ENCODE results near the gene KIF6.

Gene KIF6

DNA sequence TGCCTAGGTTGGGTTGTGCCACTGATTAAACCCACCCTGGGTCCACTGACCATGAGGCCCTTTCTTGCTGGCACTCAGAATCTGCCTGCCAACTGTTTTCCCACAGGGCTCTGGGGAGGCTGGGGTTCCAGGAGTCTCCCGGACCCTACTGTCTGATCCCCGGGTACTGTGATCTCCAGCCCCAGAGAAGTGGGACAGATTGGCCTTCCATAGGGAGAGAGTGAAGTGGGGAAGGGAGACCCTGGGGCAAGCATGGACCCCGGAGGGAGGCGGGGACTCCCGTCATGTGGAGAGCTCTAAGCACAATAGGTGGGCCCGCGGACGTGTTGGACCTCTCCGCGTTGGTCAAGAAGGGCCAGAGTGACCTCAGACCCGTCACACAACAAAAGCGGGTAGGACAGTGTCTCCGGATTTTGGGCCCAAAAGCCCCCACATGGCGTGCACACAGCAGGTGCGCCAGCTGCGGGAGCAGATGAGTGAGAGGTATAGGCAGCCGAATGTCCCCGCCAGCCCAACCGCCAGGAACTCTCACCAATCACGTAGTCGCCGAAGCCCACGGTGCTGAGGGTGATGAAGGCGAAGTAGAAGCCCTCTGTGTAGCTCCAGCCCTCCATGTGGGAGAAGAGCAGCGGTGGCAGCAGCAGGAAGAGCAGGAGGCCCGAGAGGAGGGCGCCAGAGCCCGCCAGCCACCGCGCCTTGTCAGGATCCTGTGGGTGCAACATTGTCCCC lies 421.6 kb downstream of the KIF6 start:
- no peaks in the 10 kb centered on the region for H3K36me3 ChIP-seq (ENCODE audit: insufficient read depth, low read length)
- H2AFZ ChIP-seq (ENCODE audit: low read length, unreplicated experiment) = no peak overlapping the region
- 0 out of 2 replicates have a peak, but pooled peaks cover 4% of the 10 kb centered on the region for H3K27me3 ChIP-seq (ENCODE audit: insufficient read depth, low read length)
- H3K79me2 ChIP-seq (ENCODE audit: control insufficient read depth, insufficient read depth, low read length, unreplicated experiment) = no peaks in the 10 kb centered on the region
- no peak overlapping the region for H3K27ac ChIP-seq (ENCODE audit: low read depth, low read length)
- H3K4me1 ChIP-seq (ENCODE audit: control insufficient read depth, insufficient read depth, low read length, unreplicated experiment) = no peaks in the 10 kb centered on the region
- H3K4me3 ChIP-seq (ENCODE audit: low read depth, low read length) = no peak overlapping the region

DNA sequence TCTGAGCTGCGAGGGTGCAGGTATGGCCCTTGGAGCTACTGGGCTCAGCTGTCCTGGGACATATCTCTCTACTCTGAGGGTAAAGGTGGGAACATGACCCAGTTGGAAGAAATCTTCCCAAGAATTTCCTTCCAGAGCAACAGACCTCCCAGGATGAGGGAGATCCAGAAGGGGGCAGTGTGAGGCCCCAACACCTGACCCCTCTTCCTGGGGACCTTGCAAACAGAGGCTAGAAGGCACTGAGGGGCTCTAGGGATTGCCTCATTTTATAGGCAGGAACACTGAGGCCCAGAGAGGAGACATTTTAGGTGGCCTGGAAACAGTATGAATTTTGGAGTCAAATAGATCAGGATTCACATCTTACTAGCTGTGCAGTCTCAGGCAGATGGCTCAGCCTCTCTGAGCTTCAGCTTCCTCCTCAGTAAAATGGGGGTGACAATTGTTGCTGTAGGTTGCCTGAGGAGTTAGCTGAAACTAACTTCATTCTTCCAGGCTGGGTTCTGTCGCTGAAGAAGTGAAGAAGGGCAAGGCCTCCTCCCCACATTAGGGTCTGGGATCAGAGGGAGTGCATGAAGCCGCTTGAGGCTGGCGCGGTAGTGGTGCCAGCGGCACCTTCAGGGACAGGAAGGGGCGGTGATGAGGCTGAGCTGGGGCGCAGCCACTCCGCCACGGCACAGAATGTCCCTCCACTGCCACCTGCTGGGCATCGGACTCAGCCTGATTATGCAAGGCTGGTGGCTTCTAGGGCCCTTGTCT lies 422.4 kb downstream of the KIF6 start:
- Histone ChIP-seq H3K27me3 (ENCODE audit: insufficient read depth, low read length) (peaks cover 6% of the 10 kb centered on the region; the same call in 1 of the 2 replicates), H2AFZ (ENCODE audit: low read length, unreplicated experiment) (no peak overlapping the region), H3K4me3 (ENCODE audit: low read depth, low read length) (no peak overlapping the region), H3K27ac (ENCODE audit: low read depth, low read length) (no peak overlapping the region), H3K36me3 (ENCODE audit: insufficient read depth, low read length) (no peaks in the 10 kb centered on the region), H3K79me2 (ENCODE audit: control insufficient read depth, insufficient read depth, low read length, unreplicated experiment) (no peaks in the 10 kb centered on the region), H3K4me1 (ENCODE audit: control insufficient read depth, insufficient read depth, low read length, unreplicated experiment) (no peaks in the 10 kb centered on the region)

- no peaks in the 10 kb centered on the region for H3K36me3 ChIP-seq (ENCODE audit: insufficient read depth, low read length)
- no peaks in the 10 kb centered on the region for H3K4me1 ChIP-seq (ENCODE audit: control insufficient read depth, insufficient read depth, low read length, unreplicated experiment)
- no peaks in the 10 kb centered on the region for H3K79me2 ChIP-seq (ENCODE audit: control insufficient read depth, insufficient read depth, low read length, unreplicated experiment)
- H3K4me3 ChIP-seq (ENCODE audit: low read depth, low read length) = no peak overlapping the region
- peaks cover 13% of the 10 kb centered on the region; the same call in 1 of the 2 replicates for H3K27me3 ChIP-seq (ENCODE audit: insufficient read depth, low read length)
- no peak overlapping the region for H2AFZ ChIP-seq (ENCODE audit: low read length, unreplicated experiment)
- H3K27ac ChIP-seq (ENCODE audit: low read depth, low read length) = no peak overlapping the region
Observed at GRCh38 chr6:39302011-39302410, 423.2 kb downstream of the KIF6 start.

DNA sequence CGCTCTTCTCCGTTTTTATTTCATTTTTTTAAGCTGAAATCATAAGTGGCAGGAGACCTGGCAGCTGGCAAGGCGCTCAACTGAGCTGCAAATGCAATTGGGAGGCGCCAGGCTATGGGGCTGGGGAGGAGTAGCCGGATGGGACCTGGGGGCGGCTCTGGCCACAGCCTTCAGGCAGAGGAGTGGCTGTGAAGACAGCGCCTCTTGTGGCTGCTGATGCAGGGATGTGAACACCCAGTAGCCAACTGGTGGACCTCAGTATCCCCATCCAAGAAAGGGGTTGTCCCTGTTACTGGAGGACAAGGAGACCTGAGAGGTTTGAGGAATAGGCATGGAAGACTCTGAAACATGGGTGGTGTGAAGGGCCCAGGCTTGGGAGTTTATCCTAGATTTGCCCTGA lies 423.6 kb downstream of the KIF6 start:
- H3K79me2 ChIP-seq (ENCODE audit: control insufficient read depth, insufficient read depth, low read length, unreplicated experiment) = no peaks in the 10 kb centered on the region
- no peaks in the 10 kb centered on the region for H3K36me3 ChIP-seq (ENCODE audit: insufficient read depth, low read length)
- no peak overlapping the region for H2AFZ ChIP-seq (ENCODE audit: low read length, unreplicated experiment)
- H3K27ac ChIP-seq (ENCODE audit: low read depth, low read length) = no peak overlapping the region
- H3K27me3 ChIP-seq (ENCODE audit: insufficient read depth, low read length) = peaks cover 17% of the 10 kb centered on the region; the same call in 1 of the 2 replicates
- no peaks in the 10 kb centered on the region for H3K4me1 ChIP-seq (ENCODE audit: control insufficient read depth, insufficient read depth, low read length, unreplicated experiment)
- H3K4me3 ChIP-seq (ENCODE audit: low read depth, low read length) = no peak overlapping the region

- Histone ChIP-seq H3K36me3 (ENCODE audit: insufficient read depth, low read length) (no peaks in the 10 kb centered on the region), H2AFZ (ENCODE audit: low read length, unreplicated experiment) (no peak overlapping the region), H3K4me3 (ENCODE audit: low read depth, low read length) (no peak overlapping the region), H3K79me2 (ENCODE audit: control insufficient read depth, insufficient read depth, low read length, unreplicated experiment) (no peaks in the 10 kb centered on the region), H3K27ac (ENCODE audit: low read depth, low read length) (no peak overlapping the region), H3K27me3 (ENCODE audit: insufficient read depth, low read length) (peaks cover 17% of the 10 kb centered on the region; the same call in 1 of the 2 replicates), H3K4me1 (ENCODE audit: control insufficient read depth, insufficient read depth, low read length, unreplicated experiment) (no peaks in the 10 kb centered on the region)
Observed at GRCh38 chr6:39300739-39301138, 424.5 kb downstream of the KIF6 start.

DNA sequence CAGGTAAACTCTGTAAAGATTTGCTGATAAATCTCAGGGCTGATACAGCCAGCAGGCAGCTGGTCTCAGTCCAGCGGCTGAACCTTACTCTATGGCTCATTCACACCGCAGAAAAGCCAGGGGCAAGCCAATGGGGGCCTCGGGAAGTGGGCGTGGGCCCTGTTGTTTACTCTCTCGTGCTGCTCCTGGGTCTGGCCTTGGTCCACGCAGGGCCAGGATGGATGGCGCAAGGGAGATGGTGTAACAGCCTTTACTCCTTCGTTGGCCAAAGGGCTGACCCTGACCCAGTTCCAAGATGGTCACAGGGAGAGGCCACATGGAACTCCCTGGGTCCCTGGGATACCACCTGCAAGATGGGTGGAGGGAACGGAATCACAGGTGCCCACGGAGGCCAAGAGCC lies 427.1 kb downstream of the KIF6 start:
- Histone ChIP-seq H3K4me1 (ENCODE audit: control insufficient read depth, insufficient read depth, low read length, unreplicated experiment) (no peaks in the 10 kb centered on the region), H3K4me3 (ENCODE audit: low read depth, low read length) (no peak overlapping the region), H3K79me2 (ENCODE audit: control insufficient read depth, insufficient read depth, low read length, unreplicated experiment) (no peaks in the 10 kb centered on the region), H2AFZ (ENCODE audit: low read length, unreplicated experiment) (no peak overlapping the region), H3K27me3 (ENCODE audit: insufficient read depth, low read length) (peaks cover 12% of the 10 kb centered on the region; the same call in 1 of the 2 replicates), H3K27ac (ENCODE audit: low read depth, low read length) (no peak overlapping the region), H3K36me3 (ENCODE audit: insufficient read depth, low read length) (no peaks in the 10 kb centered on the region)

- Histone ChIP-seq H3K27ac (ENCODE audit: low read depth, low read length) (no peak overlapping the region), H3K27me3 (ENCODE audit: insufficient read depth, low read length) (peaks cover 20% of the 10 kb centered on the region; the same call in 1 of the 2 replicates), H3K4me3 (ENCODE audit: low read depth, low read length) (no peak overlapping the region), H2AFZ (ENCODE audit: low read length, unreplicated experiment) (no peak overlapping the region), H3K79me2 (ENCODE audit: control insufficient read depth, insufficient read depth, low read length, unreplicated experiment) (no peaks in the 10 kb centered on the region), H3K36me3 (ENCODE audit: insufficient read depth, low read length) (no peaks in the 10 kb centered on the region), H3K4me1 (ENCODE audit: control insufficient read depth, insufficient read depth, low read length, unreplicated experiment) (no peaks in the 10 kb centered on the region)
Observed at GRCh38 chr6:39296745-39297640, 428.2 kb downstream of the KIF6 start.

DNA sequence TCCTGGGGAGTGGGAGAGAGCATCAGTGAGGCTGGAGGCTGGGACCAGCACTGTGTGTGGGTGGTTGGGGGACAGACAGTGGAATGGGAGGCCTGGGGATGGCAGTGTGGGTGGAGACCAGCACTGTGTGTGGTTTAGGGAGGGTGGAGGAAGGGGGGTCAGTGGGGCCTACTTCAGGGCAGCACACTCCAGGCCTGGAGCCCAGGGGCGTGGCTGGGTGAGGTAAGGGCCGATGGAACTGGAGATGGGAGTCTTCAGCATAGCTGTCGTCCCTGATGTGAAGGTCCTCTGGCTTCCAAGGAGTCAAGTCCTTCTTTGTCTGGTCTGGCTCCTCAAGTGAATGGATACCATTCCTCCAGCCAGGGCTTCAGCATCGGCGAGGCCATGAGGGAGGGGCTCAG lies 429.6 kb downstream of the KIF6 start:
- Histone ChIP-seq H3K4me3 (ENCODE audit: low read depth, low read length) (no peak overlapping the region), H3K4me1 (ENCODE audit: control insufficient read depth, insufficient read depth, low read length, unreplicated experiment) (no peaks in the 10 kb centered on the region), H3K79me2 (ENCODE audit: control insufficient read depth, insufficient read depth, low read length, unreplicated experiment) (no peaks in the 10 kb centered on the region), H3K36me3 (ENCODE audit: insufficient read depth, low read length) (no peaks in the 10 kb centered on the region), H3K27ac (ENCODE audit: low read depth, low read length) (no peak overlapping the region), H2AFZ (ENCODE audit: low read length, unreplicated experiment) (no peak overlapping the region), H3K27me3 (ENCODE audit: insufficient read depth, low read length) (peaks cover 27% of the 10 kb centered on the region; the same call in 1 of the 2 replicates)

- no peak overlapping the region for H2AFZ ChIP-seq (ENCODE audit: low read length, unreplicated experiment)
- no peaks in the 10 kb centered on the region for H3K79me2 ChIP-seq (ENCODE audit: control insufficient read depth, insufficient read depth, low read length, unreplicated experiment)
- H3K4me3 ChIP-seq (ENCODE audit: low read depth, low read length) = no peak overlapping the region
Observed at GRCh38 chr6:39294899-39295298, 430.3 kb downstream of the KIF6 start.

GRCh38 chr6:39294133-39294532 lies 431.1 kb downstream of the KIF6 start:
- H3K27ac ChIP-seq (ENCODE audit: low read depth, low read length) = no peak overlapping the region
- H3K4me1 ChIP-seq (ENCODE audit: control insufficient read depth, insufficient read depth, low read length, unreplicated experiment) = no peaks in the 10 kb centered on the region
- no peak overlapping the region for H2AFZ ChIP-seq (ENCODE audit: low read length, unreplicated experiment)
- H3K79me2 ChIP-seq (ENCODE audit: control insufficient read depth, insufficient read depth, low read length, unreplicated experiment) = no peaks in the 10 kb centered on the region
- H3K4me3 ChIP-seq (ENCODE audit: low read depth, low read length) = no peak overlapping the region
- peaks cover 35% of the 10 kb centered on the region; the same call in 1 of the 2 replicates for H3K27me3 ChIP-seq (ENCODE audit: insufficient read depth, low read length)
- H3K36me3 ChIP-seq (ENCODE audit: insufficient read depth, low read length) = no peaks in the 10 kb centered on the region

More at GRCh38 chr6:39294899-39295298, 430.3 kb downstream of the KIF6 start:
- Histone ChIP-seq H3K27ac (ENCODE audit: low read depth, low read length) (no peak overlapping the region), H3K36me3 (ENCODE audit: insufficient read depth, low read length) (no peaks in the 10 kb centered on the region), H3K4me1 (ENCODE audit: control insufficient read depth, insufficient read depth, low read length, unreplicated experiment) (no peaks in the 10 kb centered on the region), H3K27me3 (ENCODE audit: insufficient read depth, low read length) (peaks cover 28% of the 10 kb centered on the region; the same call in 1 of the 2 replicates)
